GM18873 (cell line): ENCODE data around the gene BRME1.
"Not testable (repeated sequence)": the region's sequence is repeated elsewhere in the genome, so short reads cannot be mapped to it uniquely, and the experiment has no call there.

ENCODE experiments used
- ATAC-seq: cut with Tn5 transposase; IDR thresholded peaks from one replicate; pipeline ENCODE4 v1.9.1; 2021; ENCODE audit warnings: mild to moderate bottlenecking, moderate library complexity, moderate number of reproducible peaks; ENCODE audit not compliant: unreplicated experiment, low FRiP score

Gene BRME1

DNA sequence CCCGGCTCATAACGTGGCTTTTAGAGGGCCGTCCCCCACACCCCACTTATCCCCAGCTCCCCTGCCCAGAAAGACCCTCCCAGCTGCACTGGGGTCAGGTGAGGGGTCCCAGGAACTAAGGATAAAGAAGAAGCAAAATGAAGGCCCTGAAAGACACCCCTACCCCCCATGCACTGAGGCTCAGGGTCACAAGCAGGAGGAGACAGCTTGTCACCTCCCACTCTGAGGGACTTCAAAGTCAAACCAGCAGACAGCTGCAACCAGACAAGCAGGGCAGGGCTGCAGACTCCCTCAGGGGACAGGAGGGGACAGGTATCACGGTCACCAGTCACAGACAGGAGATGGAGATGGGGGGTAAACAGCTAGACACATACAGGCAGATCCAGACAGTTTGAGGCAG, 35.0 kb downstream of the BRME1 start:
- ATAC-seq = no peak

DNA sequence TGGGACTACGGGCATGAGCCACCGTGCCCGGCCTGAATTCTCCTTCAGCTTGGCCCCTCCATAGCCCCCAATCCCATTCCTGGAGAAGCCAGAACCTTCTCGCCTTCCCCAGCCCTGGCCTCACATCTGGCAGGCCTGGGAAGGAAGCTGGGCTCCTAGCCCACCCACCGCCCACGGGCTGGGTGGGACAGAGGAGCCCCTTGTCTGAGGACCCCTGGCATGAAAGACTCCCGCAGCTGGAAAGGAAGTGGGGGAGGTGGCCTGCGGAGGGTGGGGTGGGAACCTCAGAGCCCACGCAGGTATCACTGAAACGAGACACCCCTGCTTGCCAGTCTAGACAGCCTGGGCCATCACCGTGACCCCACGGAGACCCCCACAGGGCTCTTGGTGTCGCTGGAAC, 36.6 kb downstream of the BRME1 start:
- no peak for ATAC-seq

DNA sequence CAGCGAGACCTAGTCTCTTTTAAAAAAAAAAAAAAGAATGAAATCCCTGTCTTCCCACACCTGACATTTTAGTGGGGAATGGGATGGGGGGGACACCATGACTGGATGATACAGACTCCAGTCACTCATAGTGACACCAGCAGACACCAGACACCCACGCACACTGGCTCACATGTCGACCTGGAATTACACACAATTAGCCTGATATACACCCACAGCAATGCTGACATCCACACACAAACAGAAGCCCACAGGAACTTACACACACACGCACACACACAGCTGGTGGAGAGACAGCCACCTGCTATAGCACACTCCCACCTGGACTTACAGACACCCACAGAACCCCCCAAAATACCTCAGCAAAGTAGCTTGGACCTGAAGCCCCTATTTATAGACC, 37.3 kb downstream of the BRME1 start:
- ATAC-seq = no peak

DNA sequence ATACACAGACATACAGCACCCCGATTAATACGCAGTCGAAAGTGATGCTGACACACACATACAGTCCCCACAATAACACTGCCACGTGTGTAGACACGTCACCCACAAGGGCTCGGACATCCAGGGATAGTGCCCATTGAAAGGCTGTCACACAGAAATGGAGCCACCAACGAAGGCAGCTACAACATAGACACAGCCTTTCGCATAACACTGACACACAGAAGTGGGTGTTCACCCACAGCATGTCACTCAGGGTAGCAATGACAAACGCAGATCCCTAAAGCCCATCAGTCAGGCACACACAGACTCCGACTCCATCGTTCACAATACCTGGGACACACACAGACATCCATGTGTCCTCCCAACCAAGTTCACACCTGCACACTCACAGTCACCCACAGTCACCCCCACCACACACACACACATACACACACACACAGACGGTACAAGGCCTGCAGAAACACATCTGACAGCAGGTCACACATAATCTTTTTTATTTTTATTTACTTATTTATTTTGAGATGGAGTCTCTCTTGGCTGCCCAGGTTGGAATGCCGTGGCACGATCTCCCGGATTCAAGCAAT, 39.4 kb downstream of the BRME1 start:
- ATAC-seq = no peak

DNA sequence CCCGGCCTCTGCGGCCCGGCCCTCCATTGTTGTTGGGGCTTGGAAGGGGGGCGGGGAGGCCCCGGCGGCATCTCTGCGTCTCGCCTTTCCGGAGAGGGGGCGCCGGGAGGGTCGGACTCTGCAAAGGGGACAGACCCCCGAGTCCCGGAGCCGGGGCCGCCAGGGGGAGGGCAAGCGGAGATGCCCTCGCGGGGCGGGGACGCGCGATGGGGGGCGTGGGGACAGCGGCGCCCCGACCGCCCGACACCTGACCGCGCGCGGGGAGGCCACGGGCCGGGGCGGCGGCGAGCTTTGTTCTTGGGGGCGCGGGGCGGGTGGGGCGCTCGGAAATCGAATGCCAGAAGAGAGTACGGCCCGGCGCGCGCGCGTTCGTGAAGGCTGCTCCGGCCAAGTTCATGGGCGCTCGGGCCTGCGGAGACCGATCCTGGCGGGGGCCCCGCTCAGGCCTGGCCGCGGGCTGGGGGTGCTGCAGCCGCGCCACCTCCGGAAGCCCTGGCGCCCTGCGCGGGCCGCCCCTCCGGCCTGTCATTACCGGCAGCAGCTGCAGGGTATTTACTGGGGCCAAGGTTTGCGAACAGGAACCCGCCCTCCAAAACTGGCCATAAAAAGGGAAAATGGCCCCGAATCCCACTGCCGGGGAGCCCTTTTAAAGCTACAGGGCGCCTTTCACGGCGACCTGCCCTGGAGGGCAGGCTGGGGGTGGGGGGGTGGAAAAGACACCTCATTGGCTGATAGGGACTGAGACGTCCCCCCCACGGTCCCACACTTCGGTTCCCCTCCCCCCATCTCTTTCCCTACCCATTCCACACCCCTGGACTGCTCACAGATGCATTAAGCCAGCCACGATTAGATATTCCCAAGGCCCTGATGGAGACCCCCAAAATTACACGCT, 40.1 kb downstream of the BRME1 start:
- ATAC-seq = no peak

DNA sequence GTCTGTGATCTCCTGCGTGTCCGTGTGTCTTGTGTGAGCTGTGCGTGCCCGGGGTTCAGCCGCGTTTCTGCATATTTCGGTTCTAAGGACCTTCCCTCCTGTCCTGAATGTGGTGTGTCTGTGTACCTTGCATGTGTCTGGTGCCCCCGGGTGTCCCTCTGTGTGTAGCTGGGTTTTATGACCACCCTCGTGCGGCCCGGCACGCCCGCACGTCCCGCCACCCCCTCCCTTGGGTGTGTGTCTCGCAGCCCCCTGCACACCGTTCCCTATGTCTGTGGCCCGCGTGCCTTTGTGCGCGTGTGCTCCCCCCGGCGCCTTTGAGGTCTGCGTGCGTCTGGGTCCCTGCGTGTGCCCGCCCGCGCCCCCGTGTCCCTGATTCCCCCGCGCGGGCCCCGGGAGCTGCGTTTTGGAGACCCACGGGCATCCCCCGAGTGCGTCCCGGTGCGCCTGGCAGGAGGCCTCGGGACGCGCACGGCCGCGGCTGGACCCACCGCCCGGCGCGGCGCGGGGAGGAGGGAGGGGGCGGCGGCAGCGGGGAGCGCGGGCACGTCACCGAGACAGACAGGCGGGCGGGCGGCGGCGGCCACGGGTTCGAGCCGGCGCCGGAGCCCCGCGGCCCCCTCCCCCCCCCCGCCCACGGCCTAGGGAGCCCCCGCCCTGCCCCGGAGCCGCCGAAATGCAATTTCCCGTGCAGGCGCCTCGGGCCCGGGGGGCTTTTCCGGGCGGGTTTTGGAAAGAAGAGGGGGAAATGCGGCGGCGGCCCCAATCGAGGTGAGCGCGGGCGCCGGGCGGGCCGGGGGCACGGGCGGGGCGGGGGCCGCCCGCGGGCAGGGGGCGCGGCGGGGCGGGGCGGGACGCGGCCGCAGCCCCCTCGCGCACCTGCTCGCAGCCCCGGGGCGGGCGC, 41.0 kb downstream of the BRME1 start:
- no peak for ATAC-seq

DNA sequence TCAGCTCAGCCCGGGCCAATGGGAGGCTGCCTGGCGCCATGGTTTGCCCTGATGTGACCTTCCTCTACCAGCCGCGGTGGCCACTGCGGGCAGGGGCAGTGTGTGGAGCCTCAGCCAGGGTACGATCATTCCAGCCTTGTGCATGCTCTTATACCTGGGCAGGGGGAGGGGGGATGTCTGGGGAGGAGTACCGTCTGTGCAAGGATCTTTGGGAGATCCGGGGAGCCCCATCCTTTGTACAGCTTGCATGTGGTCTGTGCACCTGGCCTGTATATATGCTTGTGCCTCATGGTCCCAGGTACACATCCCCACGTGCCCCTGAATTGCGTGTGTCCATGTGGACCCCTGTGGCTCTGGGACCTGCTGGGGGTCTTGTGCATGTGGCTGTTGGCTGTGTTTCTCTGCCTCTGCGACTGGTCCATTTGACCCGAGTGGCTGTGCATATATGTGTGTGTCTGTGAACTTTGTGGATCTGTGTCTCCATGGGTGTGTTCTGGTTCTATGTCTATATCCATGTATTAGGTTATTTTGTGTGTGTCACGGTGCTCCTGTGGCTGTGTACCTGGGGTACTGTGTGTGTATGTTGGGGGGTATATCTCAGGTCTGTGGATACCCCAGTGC, 41.8 kb downstream of the BRME1 start:
- no peak for ATAC-seq

DNA sequence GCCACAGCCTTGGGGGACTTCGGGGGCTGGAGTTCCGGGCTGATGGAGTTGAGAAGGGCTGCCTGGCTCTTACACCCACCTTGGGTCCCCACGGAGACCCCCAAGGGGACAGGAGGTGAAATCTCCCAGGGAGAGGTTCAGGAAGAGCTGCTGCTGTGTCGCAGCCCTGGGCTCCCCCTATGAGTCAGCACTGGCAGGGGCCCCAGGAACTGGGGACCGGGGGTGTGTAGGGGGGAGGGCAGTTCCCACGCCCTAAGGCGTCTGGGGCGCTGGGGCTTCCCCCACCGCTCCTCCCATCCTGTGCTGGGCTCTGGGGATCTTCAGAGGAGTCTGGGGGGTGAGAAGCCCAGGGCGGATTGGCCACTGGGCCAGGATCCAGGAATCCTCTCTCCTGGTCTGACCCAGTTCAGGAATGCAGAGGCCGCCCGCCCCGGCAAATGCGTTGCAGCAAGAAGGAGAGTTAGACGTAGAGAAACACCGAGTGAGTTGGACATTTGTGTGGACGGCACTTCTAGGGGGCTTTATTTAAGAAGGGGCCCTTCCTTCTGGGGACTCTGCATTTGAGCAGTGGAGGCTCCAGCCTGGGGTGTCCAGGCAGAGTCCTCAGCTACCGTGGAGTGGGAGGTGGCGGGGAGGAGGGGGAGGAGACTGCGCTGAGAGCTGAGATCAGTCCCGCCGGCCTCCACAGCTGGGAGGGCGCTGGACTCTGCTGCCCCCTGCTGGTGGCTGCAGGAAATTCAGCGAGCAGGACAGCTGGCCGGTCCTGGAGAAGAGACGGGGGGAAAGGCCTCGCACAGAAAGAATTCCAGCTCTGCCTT, 44.0 kb downstream of the BRME1 start:
- peak; percentile 50 for ATAC-seq

DNA sequence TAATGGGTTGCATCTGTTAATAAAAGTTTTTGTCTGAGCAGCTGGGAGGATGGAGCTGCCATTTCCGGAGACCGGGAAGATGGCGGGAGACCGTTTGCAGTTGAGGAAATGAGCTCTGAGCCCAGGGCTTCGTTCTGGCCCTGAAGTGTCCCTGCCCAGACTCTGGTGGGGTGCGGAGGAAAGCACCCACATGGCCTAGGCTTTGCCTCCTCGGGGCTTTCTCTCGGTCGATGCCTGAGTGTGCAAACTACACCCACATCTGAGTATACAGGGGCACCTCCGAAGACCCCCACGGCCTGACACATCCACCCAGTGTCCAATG, 44.6 kb downstream of the BRME1 start:
- ATAC-seq = peak; percentile 38

DNA sequence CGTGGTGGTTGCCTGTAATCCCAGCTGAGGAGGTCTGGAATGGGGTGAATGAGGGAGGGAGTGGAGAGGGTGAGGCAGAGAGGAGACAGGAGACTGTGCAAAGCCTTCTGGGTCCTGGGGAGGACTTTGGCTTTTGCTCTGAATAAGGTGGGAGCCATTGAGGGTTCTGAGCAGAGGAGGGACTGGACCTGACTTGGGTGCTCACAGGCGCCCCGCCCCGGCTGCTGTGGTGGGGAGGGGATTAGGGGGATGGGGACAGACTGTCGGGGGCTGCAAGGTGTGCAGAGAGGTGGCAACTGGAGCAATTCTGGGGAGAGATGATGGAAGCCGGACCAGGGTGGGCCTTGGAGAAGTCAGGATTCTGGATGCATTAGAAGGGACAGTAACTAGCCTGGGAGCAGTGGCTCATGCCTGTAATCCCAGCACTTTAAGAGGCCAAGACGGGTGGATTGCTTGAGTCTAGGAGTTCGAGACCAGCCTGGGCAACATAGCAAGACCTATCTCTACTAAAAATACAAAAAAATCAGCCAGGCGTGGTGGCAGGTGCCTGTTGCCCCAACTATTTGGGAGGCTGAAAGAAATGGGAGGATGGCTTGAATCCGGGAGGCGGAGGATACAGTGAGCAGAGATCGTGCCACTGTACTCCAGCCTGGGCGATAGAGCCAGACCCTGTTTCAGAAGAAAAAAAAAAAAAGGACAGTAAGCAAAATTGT, 45.1 kb downstream of the BRME1 start:
- no peak for ATAC-seq

DNA sequence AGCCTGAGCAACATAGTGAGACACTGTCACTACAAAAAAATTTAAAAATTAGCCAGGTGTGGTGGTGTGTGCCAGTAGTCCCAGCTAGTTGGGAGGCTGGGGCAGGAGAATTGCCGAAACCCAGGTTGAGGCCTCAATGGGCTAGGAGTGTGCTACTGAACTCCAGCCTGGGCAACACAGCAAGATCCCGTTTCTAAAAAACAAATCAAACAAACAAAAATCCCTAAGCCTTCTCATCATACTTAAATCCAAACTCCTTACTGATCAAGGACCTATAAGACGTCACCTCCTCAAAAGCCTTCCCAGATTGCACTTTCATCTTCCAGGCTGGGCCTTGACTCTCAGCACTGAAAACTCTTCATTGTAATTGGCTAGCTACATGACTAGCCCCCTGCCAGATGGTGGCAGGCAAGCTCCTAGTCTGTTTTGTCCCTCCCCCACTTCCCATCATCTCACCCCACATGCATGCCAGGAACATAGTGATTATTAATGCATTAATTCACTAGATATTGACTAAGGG, 46.5 kb downstream of the BRME1 start:
- ATAC-seq = no peak

DNA sequence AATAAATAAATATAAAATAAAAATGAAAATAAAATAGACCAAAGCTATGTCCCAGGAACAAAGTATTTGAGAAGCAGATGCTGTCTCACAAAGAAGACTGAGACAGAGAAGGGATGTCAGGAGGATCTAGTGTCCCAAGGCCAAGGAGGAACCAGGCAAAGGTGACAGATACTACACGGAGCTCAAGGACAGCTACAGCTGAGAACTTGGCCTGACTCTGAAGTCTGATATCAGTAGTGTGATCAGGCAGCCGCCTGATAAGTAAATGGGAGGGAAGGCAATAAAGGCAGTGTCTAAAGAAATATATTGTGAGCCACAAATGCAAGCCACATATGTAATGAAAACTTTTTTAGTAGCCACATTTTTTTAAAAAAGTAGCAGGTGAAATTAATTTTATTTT, 49.4 kb downstream of the BRME1 start:
- ATAC-seq = no peak

DNA sequence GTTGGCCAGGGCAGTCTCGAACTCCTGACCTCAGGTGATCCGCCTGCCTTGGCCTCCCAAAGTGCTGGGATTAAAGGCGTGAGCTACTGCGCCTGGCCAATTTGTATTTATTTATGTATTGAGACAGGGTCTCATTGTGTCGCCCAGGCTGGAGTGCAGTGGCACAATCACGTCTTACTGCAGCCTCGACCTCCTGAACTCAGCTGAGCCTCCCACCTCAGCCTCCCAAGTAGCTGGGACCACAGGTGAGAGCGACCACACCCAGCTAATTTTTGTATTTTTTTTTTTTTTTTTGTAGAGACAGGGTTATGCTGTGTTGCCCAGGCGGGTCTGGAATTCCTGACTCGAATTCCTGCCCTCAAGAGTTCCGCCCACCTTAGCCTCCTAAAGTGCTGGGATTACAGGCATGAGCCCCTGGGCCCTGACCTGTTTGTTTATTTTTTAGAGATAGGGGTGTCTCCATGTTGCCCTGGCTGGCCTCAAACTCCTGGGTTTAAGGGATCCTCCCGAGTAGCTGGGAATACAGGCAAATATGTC, 53.7 kb downstream of the BRME1 start:
- not testable (repeated sequence) for ATAC-seq

DNA sequence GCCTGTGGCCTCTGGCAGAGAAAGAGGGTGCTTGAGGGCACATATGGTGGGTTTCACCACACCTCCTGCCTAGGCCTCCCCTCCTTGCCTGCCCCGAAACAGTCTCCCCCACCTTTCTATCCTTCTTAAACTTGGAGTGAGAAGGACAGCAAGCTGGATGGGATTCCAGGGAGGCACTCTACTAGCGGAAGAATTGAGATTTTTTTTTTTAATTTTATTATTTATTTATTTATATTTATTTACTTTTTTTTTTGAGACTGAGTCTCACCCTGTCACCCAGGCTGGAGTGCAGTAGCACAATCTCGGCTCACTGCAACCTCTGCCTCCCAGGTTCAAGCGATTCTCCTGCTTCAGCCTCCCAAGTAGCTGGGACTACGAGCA, 54.2 kb downstream of the BRME1 start:
- ATAC-seq = not testable (repeated sequence)

DNA sequence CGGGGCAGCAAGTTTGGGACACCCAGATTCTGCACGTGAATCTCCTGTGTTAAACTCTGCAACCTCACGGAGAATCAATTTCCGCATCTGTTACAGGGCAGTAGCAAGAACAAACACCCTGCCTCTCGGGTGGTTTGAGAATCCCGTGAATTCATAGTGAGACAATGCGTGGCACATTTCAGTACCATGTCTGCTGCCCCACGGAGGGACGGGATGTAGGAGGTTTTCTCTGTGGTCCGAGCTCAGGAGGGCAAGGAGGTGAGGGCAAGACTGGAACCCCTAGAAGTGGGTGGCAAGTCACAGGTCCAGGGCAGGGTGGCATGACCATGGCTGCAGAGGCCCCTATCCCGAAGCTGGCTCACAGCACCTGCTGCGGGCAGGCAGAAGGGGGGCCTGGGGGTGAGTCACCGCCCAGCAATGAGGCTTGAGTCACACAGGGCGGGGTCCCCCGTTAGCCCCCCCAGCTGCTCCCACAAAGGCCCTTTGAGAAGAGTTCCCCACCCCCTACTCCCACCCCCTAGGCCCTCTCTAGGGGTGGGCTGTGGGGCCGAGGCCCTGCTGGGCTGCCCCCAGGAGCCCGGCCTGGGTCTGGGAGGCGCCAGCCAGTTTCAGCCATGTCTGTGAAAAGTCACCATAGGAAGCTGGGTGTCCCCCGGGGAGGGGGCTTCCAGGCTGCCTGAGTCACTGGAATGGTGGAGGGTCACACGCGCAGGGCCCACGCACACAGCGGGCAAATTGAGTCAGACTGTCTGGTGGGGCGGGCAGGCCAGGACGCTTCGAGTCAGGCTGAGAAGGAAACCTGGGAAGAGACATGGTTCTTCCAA, 54.8 kb downstream of the BRME1 start:
- ATAC-seq = no peak

DNA sequence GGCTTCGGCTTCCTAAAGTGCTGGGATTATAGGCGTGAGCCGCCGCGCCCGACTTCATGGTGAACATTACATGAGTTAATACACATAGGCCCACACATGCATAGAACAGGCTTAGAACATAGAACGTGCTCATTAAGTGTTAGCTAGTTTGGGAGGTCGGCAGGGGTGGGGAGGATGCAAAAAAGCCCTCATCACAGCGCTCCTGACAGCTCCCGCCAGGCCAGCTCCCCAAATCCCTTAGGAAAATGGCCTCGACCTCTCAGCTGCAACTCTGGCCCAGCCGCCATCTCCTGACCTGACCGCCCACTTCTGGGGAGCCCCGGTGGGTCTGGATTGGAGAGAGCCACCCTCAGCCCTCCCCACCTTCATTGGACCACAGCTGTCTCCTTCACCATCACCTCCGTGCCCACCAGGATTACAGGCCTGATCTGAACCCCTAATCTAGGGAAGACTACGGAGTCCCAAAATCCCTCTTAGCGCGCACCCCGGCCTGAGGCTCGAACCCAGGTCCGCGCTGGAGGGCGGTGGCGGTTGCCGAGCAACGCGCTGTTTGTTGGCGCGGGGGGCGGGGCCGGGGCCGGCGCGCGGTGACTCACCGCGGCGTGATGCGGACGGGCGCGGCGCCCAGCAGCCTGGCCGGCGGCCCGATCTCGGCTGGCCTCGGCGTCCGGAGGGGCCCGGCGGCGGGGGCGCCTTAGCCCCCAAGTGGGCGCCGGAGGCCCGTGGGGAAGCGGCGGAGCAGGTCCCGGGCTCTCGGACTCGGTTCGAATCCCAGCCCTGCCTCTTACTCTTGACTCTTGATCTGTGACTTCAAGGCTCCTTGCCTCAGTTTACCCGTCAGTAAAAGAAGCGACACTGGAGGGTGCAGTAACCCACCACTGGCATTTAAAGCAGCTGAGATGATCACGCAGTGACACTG, 55.7 kb downstream of the BRME1 start:
- ATAC-seq = no peak
